ENCODE results near the gene IFNG-AS1. TPM values are rescaled to one million over a fixed set of nuclear protein-coding genes. Genes with fewer than 3 reads are reported as not detected.

Gene IFNG-AS1
- total RNA-seq, 1 donor from 2014 or later = not detected

DNA sequence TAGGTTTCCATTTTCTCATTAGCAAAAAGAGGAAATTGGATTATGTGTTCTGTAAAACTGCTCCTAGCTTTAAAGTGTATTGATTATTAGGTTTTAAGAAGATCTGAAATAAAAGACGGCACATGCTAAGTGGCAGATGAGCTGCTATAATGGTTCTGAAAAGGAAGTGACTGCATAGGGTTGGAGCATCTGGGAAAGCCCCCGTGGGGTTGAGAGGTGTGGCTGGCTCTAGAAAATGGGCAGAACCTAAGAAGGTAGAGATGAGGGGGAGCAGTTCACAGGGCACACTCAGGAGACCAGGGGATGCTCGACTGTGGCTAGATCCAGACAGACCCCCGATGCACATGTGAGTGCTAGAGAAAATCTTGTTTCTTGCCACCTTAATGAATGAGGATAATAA is 1.9 kb downstream of the IFNG-AS1 start:
- TF ChIP-seq CTCF (conservative IDR thresholded peaks at IDR 0.05) = no peak

DNA sequence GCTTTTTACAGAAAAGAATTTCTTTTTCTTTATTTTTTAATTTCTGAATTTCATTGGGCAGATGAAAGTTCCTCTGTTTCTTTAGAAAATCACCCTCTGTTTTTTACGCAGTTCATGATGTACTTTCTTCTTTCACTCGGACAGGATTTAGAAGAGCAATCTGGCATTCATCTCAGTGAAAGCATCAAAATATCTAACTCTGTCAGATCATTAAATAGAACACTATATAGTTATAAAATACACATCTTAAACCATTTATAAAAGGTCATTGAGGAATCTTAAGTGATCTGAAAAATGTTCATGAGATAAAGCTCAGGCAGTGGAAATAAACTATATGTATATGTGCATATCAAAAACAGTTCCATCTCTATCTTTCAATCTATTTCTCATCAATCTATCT is 3.9 kb downstream of the IFNG-AS1 start:
- Mint-ChIP-seq H3K4me1 (ENCODE audit: unreplicated experiment) (no peaks in the 10 kb centered on the region), H3K9me3 (no peaks in the 10 kb centered on the region), H3K27me3 (peaks cover 6% of the 10 kb centered on the region), H3K36me3 (no peaks in the 10 kb centered on the region), H3K27ac (no peak overlapping the region), H3K4me3 (no peak overlapping the region)
- no peak for TF ChIP-seq CTCF (conservative IDR thresholded peaks at IDR 0.05)
- DNase-seq (ENCODE audit: extremely low spot score, unreplicated experiment) = no peak

More for the DNA sequence above, 1.9 kb downstream of the IFNG-AS1 start:
- Mint-ChIP-seq H3K4me1 (ENCODE audit: unreplicated experiment) (no peaks in the 10 kb centered on the region), H3K4me3 (no peak overlapping the region), H3K27me3 (peaks cover 6% of the 10 kb centered on the region), H3K36me3 (no peaks in the 10 kb centered on the region), H3K27ac (no peak overlapping the region), H3K9me3 (no peaks in the 10 kb centered on the region)
- no peak for DNase-seq (ENCODE audit: extremely low spot score, unreplicated experiment)

- Mint-ChIP-seq H3K27me3 (peaks cover 6% of the 10 kb centered on the region), H3K36me3 (no peaks in the 10 kb centered on the region), H3K9me3 (no peaks in the 10 kb centered on the region), H3K4me1 (ENCODE audit: unreplicated experiment) (no peaks in the 10 kb centered on the region), H3K27ac (no peak overlapping the region), H3K4me3 (no peak overlapping the region)
- DNase-seq (ENCODE audit: extremely low spot score, unreplicated experiment) = no peak
- no peak for TF ChIP-seq CTCF (conservative IDR thresholded peaks at IDR 0.05)
Observed at GRCh38 chr12:67994046-67994445, 4.8 kb downstream of the IFNG-AS1 start.

DNA sequence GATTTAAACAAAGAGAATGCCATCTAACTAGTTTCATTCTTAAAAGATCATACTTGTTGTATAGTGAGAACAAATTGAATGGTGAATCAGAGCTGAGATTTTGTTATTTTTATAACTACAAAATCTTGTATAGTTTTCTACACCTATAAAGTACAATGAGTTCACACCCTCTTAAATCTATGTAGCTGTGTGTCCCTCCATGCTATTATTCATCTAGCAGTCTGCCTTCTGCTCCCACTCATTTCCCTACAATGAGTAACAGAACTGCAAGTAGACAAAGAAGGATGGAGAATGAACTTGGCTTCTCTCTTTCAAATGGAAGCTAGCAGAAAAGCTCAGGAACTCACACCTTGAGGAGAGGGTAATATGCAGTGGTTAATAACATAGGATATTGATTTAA is 7.1 kb downstream of the IFNG-AS1 start:
- no peak overlapping the region for H3K27ac Mint-ChIP-seq
- no peak for TF ChIP-seq CTCF (conservative IDR thresholded peaks at IDR 0.05)
- H3K36me3 Mint-ChIP-seq = no peaks in the 10 kb centered on the region
- H3K27me3 Mint-ChIP-seq = peaks cover 3% of the 10 kb centered on the region
- H3K9me3 Mint-ChIP-seq = no peaks in the 10 kb centered on the region
- H3K4me1 Mint-ChIP-seq (ENCODE audit: unreplicated experiment) = no peaks in the 10 kb centered on the region
- H3K4me3 Mint-ChIP-seq = no peak overlapping the region
- no peak for DNase-seq (ENCODE audit: extremely low spot score, unreplicated experiment)

DNA sequence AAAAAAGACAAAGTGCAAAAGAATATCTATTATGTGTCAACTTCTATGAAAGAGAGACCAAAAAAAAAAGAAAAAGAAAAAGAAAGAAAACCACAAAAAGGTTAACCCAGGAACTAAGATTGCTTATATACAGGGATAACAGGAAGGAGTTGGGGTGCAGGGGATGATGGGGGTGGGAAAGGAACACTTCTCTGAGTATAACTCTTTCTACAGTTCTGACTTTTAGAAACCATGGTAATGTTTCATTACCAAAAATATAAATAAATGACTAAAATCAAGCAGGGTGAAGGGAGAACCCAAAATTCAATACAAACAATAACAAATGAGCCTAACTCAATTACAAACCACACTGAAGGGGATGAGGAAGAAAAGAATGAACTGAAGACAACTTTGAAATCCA is 9.1 kb downstream of the IFNG-AS1 start:
- Mint-ChIP-seq H3K27ac (no peak overlapping the region), H3K36me3 (no peaks in the 10 kb centered on the region), H3K4me3 (no peak overlapping the region), H3K9me3 (no peaks in the 10 kb centered on the region), H3K27me3 (peaks cover 3% of the 10 kb centered on the region), H3K4me1 (ENCODE audit: unreplicated experiment) (no peaks in the 10 kb centered on the region)
- DNase-seq (ENCODE audit: extremely low spot score, unreplicated experiment) = no peak
- TF ChIP-seq CTCF (conservative IDR thresholded peaks at IDR 0.05) = no peak

DNA sequence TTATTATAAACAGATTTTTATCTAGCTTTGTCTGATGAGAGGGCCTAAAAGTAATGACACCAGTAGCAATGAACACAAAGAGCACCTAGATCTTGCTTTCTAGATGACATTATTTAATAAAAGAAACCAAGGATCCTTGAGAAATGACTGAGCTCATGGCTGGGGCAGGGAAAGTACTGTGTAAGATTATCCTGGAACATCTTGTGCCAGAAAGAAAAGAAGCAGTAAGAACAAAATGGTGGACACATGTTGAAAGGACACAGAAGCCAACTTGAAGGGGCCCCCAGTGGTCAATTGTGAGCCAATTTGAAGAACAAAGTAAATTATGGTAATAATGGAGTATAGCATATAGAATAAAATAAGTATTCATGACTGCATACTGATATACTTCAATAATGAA is 10.0 kb downstream of the IFNG-AS1 start:
- Mint-ChIP-seq H3K27me3 (no peaks in the 10 kb centered on the region), H3K27ac (no peak overlapping the region), H3K36me3 (no peaks in the 10 kb centered on the region), H3K9me3 (peaks cover 3% of the 10 kb centered on the region), H3K4me1 (ENCODE audit: unreplicated experiment) (no peaks in the 10 kb centered on the region), H3K4me3 (no peak overlapping the region)
- DNase-seq (ENCODE audit: extremely low spot score, unreplicated experiment) = no peak
- TF ChIP-seq CTCF (conservative IDR thresholded peaks at IDR 0.05) = no peak
